Skeletal muscle cell (primary cell): ENCODE measurements around the gene JARID2.

Experiments
- DNase-seq: peaks from one replicate; pipeline ENCODE4 v3.0.0-alpha.2; 2010; ENCODE audit warnings: low read depth
- H3K4me3 ChIP-seq: 2 replicates; pipeline ENCODE4 v1.5.1; 2011; ENCODE audit warnings: low read depth, mild to moderate bottlenecking, control low read depth, low read length, moderate library complexity

JARID2 gene

DNA sequence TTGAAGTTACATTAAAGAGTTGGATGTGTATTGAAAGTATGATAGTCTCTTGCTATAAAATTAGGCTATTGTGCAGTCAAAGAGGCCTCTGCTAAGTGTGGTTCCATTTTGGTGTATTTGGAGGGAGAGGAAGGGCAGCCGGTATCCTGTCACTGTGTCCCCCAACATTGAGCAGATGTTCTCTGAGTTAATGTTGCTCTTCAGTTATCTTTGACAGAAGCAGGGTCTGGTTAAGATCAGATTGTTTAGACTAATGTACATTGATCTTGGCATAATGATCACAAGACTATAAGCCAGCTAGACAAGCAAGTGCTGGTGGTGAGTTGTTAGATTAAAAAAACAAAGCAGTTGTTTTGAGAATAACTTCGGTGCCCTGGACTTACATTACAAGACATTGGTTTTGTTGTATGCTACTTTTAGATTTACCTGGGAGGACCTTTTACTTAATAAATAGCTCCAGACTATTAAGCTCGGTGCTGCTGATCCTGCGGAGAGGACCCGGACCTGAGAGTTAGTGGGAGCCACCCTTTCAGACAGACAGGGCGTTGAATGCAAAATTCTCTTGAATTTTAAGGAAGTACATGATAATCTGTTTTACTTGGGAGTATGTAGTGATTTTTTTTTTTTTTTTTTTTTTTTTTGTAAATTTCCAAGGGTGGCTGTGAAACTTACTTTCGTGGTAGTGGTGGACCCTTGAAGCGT, 97.8 kb downstream of the JARID2 start:
- DNase-seq = no peak
- no peak overlapping the region for H3K4me3 ChIP-seq

DNA sequence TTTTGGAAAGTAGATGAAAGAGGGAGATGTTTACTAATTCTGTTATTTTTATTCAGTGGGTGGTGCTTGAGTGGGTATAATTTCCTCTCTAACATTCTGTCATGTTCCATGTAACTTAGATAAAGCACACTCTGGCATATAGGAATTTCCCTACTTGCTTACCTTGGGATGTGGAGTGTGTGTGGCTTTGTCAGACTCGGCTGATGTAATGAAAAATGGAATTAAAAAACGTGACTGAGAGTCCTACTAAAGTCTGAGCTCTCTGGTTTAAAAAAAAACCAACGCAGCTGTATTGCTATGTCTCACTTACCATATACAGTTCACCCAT, 98.3 kb downstream of the JARID2 start:
- no peak overlapping the region for H3K4me3 ChIP-seq
- no peak for DNase-seq

DNA sequence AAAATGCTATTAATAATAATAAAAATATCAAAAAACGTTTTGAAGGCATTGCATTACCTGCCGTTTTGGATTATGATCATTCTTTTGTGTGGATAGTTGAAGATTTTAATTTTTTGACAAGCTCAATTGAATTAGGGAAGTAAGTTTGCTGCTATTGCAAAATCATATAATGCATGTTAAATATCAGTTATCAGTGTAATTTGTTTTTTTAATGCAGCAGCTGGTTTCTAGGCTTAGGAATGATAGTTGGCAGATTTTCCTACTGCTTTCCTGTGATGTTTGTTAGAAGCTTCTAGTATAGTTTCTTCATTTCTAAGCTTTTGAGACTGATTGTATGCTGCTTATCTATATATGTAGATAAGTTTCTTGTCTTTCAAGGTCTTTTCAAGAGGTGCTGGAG, 99.0 kb downstream of the JARID2 start:
- no peak for DNase-seq
- H3K4me3 ChIP-seq = no peak overlapping the region

DNA sequence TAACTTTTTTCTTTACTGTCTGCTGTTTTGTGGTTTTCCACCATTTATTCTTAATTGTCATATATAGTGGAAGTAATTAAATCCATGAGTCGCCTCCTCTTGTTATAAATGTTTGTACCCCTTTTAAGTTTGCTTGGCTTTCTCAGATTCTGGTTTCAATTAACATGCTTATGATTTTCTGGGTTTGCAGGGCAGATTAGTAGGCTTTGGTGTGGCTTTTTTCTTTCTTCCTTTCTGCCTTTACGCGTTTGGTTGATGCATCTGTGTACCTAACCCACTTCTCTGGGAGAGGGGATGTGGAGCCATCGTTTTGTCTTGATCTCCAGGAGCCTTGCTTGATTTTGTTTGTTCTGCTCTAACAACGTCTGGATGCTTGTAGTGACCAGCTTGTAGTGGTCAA, 100.4 kb downstream of the JARID2 start:
- DNase-seq = no peak
- H3K4me3 ChIP-seq = no peak overlapping the region

DNA sequence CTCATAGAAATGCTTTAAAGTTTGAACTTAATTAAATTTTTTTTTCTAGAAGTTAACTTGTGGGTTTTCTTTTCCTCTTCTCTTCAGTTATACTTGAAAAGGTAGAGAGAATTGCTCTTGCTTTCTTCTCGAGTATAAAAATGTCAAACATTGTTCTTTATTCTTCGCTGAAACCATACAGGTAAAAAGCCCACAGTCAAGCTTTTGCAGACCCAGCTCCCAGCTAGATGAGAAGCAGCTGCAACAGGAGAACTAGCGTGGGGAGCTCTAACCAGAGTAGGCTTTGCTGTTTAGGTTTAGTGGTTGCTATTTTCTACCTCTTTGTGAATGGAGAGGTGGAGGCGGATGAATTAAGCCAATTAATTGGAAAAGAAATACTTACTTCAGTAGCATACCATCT, 102.7 kb downstream of the JARID2 start:
- no peak for DNase-seq
- no peak overlapping the region for H3K4me3 ChIP-seq

DNA sequence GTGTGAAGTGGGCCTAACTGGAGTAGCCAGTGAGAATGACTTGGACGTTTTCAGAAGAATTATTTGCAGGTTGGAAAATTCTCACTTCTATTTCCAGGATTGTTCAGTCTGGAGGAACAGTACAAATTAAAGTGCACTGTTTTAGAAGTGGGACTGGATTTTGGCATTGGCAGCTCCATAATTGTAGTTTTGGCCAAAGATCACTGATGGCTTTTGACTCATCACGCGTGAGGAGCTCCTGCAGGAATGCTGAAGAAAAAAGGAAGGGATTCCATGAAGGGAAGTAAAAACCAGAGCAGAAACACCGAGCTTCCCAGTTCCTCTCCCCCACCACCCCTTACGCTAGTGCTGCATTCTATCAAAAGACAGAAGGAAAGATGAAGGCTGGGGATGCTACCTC, 103.5 kb downstream of the JARID2 start:
- DNase-seq = no peak
- H3K4me3 ChIP-seq = no peak overlapping the region

DNA sequence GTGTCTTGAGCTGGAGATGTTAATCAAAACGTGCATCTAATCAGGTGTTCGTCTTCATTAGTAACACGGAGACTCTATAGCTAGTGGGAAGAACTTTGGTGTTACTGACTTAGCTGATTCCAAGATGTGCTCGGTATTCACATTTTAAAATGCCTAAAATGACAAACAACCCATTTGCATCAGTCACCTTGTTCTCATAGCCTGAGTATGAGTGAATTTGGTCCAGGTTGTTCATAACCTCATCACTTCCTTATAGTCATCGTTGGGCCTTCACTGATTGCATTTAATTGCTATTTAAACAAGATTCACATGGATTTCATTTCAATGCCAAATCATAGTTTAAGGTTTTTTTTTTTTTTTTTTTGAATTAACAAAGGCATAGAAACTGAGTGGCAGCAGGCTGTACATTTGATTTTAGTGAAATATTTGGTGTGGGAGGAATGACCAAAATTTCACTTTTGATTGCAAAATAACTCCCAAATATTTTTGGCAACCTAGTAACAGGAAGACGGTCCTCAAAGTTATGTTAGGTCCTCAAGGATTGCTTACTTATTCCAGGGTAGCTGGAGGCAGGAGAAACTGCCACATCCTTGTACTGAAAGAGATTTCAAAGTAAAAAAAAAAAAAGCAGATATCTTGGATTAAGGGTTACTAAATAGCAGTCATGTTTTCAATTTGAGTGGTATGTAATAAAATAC, 104.7 kb downstream of the JARID2 start:
- no peak for DNase-seq
- H3K4me3 ChIP-seq = no peak overlapping the region

DNA sequence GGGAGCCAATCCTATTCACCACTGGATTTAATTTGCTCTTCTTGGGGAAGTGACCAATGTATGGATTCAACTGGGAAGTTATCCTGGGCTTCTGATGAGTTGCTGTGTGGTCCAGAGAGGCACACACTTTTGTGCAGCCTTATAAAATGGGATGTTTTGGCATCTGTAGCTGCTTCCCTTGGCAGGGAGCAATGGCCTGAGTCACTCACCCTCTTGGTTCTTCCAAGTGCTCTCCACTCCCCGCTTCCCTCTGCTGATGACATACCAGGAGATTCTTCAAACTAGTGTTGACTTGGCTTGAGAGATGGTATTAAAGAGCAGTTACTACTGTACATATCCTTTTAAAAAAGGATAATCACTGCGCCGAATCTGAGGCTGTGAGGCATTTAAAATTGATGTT, 105.8 kb downstream of the JARID2 start:
- H3K4me3 ChIP-seq = no peak overlapping the region
- peak; percentile 81 for DNase-seq

DNA sequence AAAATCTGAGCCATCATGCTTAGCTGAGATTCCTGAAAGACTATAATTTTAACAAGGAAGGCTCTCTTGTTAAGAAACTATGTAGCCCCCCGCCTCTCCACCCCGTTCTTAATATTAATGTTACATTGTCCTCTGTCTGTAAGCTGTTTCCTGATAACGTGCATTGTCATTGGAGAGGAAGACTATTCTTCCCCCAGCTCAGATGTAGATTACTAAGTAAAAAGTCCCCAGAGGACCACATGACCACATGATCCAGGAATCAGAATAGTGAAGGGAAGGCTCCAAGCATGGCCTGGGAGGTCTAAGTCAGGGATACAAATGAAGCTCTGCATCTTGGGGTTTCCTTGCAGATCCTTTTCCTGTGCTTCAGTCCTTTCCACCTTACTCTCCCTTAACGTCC, 106.4 kb downstream of the JARID2 start:
- DNase-seq = no peak
- H3K4me3 ChIP-seq = no peak overlapping the region

DNA sequence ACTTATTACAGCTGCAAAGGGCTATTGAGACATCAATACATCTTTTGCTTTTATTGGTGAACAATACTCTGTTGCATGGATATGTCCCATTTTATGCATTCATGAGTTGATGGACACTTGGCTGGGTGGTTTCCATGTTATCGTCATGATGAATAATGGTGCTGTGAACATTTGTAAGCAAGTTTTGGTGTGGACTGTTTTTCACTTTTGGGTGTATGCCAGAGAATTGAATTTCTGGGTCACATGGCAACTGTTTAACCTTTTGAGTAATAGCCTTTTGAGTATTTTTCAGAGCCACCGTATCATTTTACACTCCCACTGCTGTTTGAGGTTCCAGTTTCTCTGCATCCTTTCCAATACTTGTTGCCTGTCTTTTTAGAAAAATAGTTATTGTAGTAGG, 107.0 kb downstream of the JARID2 start:
- H3K4me3 ChIP-seq = no peak overlapping the region
- DNase-seq = no peak

DNA sequence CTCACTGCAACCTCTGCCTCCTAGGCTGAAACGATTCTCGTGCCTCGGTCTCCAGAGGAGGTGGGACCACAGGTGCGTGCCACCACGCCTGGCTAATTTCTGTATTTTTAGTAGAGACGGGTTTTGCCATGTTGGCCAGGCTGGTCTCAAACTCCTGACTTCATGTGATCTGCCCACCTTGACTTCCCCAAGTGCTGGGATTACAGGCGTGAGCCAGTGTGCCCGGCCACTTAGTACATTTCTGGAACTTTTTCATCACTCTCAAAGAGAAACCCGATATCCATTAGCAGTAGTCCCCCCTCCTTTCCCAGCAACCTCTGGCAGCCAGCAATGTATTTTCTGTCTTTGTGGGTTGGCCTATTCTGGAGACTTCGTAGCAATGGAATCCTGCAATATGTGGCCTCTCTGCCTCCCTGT, 109.8 kb downstream of the JARID2 start:
- no peak for DNase-seq
- no peak overlapping the region for H3K4me3 ChIP-seq

DNA sequence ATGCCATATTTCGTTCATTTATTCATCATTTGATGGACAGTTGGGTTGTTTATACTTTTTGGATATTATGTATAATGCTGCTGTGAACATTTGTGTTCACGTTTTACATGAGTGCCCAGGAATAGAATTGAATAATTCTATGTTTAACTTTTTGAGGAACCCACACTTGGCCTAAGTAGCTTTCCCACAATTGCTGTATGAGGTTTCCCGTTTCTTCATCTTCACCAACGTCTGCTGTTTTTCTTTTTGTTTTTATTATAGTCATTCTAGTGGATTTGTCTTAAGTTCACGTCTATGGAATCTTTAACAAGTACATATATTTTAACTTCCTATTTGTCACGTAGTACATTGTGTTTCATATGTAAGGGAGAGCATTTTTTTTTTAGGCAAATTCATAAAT, 110.3 kb downstream of the JARID2 start:
- H3K4me3 ChIP-seq = no peak overlapping the region
- DNase-seq = no peak

DNA sequence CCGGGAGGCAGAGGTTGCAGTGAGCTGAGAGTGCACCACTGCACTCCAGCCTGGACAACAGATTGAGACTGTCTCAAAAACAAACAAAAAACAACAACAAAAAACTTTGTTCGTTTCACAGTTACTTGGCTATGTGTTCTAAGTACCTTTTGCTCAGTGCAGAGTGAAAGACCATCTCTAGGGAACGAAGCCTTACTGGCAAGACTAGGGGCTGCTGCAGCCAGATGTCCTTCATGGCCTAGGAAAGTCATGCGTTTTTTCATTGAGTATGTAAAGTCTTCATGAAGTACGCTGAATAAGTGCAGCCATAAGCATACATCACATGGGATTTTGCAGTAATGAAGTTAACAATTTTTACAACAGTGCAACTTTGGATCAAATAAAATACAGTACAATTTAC, 111.1 kb downstream of the JARID2 start:
- DNase-seq = no peak
- H3K4me3 ChIP-seq = no peak overlapping the region

DNA sequence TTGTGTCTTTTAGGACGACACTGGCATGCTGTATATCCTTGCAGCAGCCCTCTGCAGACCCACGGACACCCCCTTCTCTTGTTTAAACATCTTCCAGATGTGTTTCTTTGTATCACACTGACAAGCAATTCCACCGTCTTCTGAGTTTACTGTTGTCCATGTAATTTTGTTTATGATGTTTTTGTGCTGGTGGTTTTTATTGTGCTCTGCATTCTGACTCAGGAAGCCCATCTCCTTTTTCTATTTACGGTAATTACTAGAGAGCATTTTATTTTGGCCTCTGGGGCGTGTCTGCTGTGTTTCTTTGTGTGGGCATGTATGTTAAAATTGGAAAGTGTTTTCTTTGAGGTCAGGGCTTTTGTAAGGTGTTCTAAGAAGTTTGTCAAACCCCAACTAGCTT, 111.9 kb downstream of the JARID2 start:
- no peak for DNase-seq
- no peak overlapping the region for H3K4me3 ChIP-seq

DNA sequence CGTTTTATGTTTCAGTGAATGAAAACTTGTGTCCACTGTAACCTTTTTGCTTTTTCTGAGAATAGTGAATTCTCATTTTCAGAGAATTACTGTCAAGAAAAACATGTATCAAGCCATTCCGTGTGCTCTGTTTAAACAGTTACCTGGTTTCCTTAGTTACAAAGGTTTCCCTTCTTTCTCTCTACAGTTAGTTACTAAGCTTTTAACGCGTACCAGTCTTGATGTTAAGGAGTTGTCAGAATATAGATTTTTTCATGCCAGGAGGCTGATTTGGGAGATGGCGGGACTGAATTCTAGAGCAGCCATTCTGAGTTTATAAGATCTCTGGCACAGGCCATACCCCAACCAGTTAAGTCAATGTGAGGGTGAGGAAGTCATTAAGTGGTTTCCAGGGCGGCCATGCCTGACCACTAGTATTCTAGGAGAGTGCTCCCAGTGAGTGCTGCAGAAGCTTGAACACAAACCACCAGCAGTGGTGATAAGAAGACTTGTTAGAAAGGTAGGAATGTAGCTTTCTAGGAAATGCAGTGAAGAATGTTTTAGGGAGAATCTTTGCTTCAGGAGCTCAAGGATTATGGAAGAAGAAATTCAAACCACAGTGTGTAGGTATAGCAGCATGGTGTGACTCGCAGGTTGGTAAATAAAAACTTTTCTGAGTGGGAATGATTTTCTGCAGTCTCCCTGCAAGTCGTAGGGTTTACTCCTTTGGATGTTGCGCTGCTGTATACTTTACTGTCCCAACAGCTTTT, 112.9 kb downstream of the JARID2 start:
- H3K4me3 ChIP-seq = no peak overlapping the region

DNA sequence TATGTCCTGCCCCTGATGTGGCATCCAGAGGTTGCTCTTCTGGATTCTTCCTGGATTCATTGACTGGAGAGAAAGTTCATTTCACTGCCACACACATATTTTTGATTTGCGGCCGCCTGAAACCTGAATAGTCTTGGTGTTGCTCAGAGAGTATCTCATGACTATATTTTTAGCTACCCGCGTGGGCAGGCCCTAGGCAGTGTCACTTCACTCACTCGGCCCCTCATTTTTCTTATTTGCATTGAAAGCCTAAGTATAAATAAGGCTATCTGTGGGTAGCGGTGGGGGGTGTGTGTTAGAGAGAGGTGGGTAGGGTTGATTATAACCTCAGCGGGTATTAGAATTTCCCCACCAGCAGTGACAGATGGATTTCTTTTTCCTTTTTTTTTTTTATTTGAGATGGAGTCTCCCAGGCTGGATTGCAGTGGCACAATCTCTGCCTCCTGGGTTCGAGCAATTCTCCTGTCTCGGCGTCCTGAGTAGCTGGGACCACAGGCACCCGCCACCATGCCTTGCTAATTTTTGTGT, 113.5 kb downstream of the JARID2 start:
- H3K4me3 ChIP-seq = no peak overlapping the region

More for the DNA sequence above, 112.9 kb downstream of the JARID2 start:
- no peak for DNase-seq

DNA sequence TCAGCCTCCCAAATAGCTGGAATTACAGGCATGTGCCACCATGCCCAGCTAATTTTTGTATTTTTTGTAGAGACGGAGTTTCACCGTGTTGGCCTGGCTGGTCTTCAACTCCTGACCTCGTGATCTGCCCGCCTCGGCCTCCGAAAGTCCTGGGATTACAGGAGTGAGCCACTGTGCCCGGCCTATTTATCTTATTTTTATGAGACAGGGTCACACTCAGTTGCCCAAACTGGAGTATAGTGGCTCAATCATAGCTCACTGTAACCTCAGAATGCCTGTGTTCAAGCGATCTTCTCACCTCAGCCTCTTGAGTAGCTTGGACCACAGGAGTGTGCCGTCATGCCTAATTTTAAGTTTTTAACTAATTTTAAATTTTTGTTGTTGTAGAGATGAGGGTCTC, 114.4 kb downstream of the JARID2 start:
- H3K4me3 ChIP-seq = no peak overlapping the region
- no peak for DNase-seq

More for the DNA sequence above, 113.5 kb downstream of the JARID2 start:
- DNase-seq = no peak

DNA sequence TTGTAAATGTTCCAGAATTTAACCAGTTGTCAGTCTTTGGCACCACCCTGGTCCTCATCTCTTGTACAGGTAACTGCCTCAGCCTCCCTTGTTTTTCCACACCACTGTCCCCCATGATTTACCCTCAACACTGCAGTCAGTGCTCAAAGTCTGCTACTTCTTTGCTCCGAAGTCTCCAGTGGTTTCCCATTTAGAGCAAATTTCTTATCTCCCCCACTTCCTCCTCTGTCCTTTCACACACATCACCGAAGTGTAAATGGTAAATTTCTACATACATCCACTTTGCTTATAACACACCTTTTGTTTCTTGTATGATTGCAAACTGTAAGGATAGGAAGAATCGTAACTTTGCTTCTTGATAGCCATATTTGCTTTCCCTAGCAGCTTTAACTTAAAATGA, 115.3 kb downstream of the JARID2 start:
- H3K4me3 ChIP-seq = no peak overlapping the region
- no peak for DNase-seq

DNA sequence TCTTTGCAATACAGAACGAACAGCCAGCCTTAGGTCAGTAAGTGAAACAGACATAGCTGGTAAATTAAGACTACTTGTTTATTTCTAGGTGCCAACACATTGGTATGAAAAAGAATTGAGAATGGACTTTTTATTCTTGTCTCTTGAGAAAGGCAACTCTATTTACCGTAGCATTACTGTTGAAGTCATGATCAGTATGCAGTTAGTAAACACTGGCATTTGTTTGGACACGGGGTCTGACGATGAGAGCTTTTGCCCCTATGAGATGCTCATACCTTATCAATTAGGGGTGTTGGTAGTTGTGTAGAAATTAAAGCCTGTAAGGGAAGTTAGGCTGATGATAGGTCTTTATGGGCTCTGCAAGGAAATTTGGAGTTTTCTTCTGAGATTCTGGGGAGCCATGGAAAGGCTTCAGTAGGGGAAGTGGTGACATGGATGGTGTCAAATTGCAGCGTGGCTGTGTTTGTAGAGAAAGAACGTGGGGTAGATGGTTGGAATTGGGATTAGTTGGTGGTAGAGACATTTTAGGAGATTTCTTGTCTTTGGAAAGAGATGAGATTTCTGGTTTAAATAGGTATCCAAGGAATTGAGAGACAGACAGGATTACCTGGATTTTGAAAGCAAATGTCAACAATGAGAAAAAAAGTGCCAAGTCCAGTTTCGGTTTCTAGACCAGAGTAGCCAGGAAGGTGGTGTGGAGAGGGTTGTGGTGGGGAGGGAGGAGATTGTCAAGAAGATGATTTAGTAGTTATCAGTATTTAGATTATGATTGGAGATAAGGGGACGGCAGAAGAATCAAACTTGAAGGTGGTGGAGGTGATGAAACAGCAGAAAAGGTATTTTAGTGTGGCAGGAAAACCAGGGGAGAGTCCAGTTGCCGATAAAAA, 116.6 kb downstream of the JARID2 start:
- H3K4me3 ChIP-seq = no peak overlapping the region
- no peak for DNase-seq

DNA sequence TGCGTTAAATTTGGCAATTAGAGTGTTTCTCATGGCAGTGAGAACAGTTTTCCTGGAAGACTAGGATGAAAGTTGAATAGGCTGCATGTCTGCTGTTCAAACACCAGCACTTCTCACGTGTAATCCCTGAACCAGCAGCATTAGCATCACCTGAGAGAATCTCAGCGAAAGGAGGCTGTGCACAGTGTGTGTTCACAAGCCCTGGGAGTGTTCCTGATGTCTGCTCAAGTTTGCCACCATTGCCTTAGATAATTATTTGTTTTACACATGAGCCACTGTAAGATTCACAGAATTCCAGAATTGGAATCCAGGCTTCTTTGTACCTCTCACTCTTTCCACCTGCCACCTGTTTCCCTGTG, 117.3 kb downstream of the JARID2 start:
- no peak for DNase-seq
- H3K4me3 ChIP-seq = no peak overlapping the region
